Right atrium auricular region (tissue), 2 donors: ENCODE results near the gene PAGR1. TPM values are rescaled to one million over a fixed set of nuclear protein-coding genes. Genes with fewer than 3 reads are reported as not detected.

Source experiments
- DNase-seq: peaks from one replicate; pipeline ENCODE4 v3.0.0-alpha.2; 2019; ENCODE audit warnings: low spot score
- H3K27ac ChIP-seq, 2 donors: fragments of 200-600 bp; sonication (generic); 1 replicate in 1 of 2; 2 replicates in 1 of 2; pipeline ENCODE4 v1.5.1; 2016 to 2019
- H3K27me3 ChIP-seq, 2 donors: fragments of 200-600 bp; sonication (generic); one replicate each; pipeline versions ENCODE4 v1.5.1 to v1.6.0; 2017 to 2019
- H3K36me3 ChIP-seq: fragments of 200-600 bp; sonication (generic); one replicate; pipeline ENCODE4 v1.5.1; 2016
- H3K4me1 ChIP-seq, 2 donors: fragments of 200-600 bp; sonication (generic); one replicate each; pipeline versions ENCODE4 v1.5.1 to v1.6.0; 2017 to 2019
- H3K4me3 ChIP-seq, 2 donors: fragments of 200-600 bp; sonication (generic); 1 replicate in 1 of 2; 2 replicates in 1 of 2; pipeline ENCODE4 v1.5.1; 2017 to 2019; ENCODE audit warnings: mild to moderate bottlenecking in 1 of 2, moderate library complexity in 1 of 2
- H3K9me3 ChIP-seq, 2 donors: fragments of 200-600 bp; sonication (generic); one replicate each; pipeline ENCODE4 v1.5.1; 2019
- CTCF ChIP-seq, 2 donors: fragments of 200-600 bp; sonication (generic); IDR thresholded peaks; one replicate each; pipeline ENCODE4 v1.5.1; 2019; ENCODE audit warnings: antibody characterized with exemption in 2 of 2
- total RNA-seq, 2 donors: library from RNA; depleted of rRNA; stranded (reverse); fragments of >200 nt; gene quantifications; one replicate each; pipeline ENCODE4 v1.1.0, GENCODE V29; 2016

The PAGR1 gene
- total RNA-seq, 2 donors from 2014 or later = 23.5 to 27.3 TPM

- Histone ChIP-seq H3K27me3 (no peaks in the 10 kb centered on the region), H3K27ac (no peak overlapping the region), H3K9me3 (no peaks in the 10 kb centered on the region), H3K4me1 (peaks cover 0 to 27% of the 10 kb centered on the region in 2 donors), H3K36me3 (peaks cover 30% of the 10 kb centered on the region), H3K4me3 (no peak overlapping the region)
- no peak for TF ChIP-seq CTCF (IDR thresholded peaks at IDR 0.05)
- no peak for DNase-seq
Measured at GRCh38 chr16:29858974-29859373, 43.0 kb downstream of the PAGR1 start.

- no peak for DNase-seq
- Histone ChIP-seq H3K27ac (no peak overlapping the region), H3K9me3 (no peaks in the 10 kb centered on the region), H3K27me3 (no peaks in the 10 kb centered on the region), H3K4me1 (peaks cover 0 to 27% of the 10 kb centered on the region in 2 donors), H3K4me3 (no peak overlapping the region), H3K36me3 (peaks cover 30% of the 10 kb centered on the region)
- TF ChIP-seq CTCF (IDR thresholded peaks at IDR 0.05) = no peak
Measured at GRCh38 chr16:29860218-29860617, 44.3 kb downstream of the PAGR1 start.

GRCh38 chr16:29862383-29862883, 46.5 kb downstream of the PAGR1 start:
- peaks cover 30% of the 10 kb centered on the region for H3K36me3 ChIP-seq
- peaks cover 0 to 27% of the 10 kb centered on the region in 2 donors for H3K4me1 ChIP-seq
- no peak for TF ChIP-seq CTCF (IDR thresholded peaks at IDR 0.05)
- H3K27ac ChIP-seq = peak overlapping the region; percentile 92 to 93
- no peak for DNase-seq
- H3K27me3 ChIP-seq = no peaks in the 10 kb centered on the region
- no peaks in the 10 kb centered on the region for H3K9me3 ChIP-seq
- H3K4me3 ChIP-seq = peak overlapping the region; percentile 99 to 100

GRCh38 chr16:29862884-29863668, 47.1 kb downstream of the PAGR1 start, which contains the start of gene CDIPT:
Gene CDIPT, minus strand, starts transcription at chr16:29863226. Its CDS starts 369 bp downstream, at chr16:29862857.
- peak; percentile 31 to 71 for TF ChIP-seq CTCF (IDR thresholded peaks at IDR 0.05)
- peaks cover 0 to 27% of the 10 kb centered on the region in 2 donors for H3K4me1 ChIP-seq
- H3K27me3 ChIP-seq = no peaks in the 10 kb centered on the region
- H3K4me3 ChIP-seq = peak within 1 kb of the TSS; percentile 99 to 100
- H3K27ac ChIP-seq = peak within 1 kb of the TSS; percentile 92 to 93
- DNase-seq = peak; percentile 93
- H3K36me3 ChIP-seq = peaks cover 30% of the 10 kb centered on the region
- no peaks in the 10 kb centered on the region for H3K9me3 ChIP-seq

GRCh38 chr16:29863669-29863984, 47.7 kb downstream of the PAGR1 start:
- DNase-seq = no peak
- H3K27me3 ChIP-seq = no peaks in the 10 kb centered on the region
- H3K4me1 ChIP-seq = peaks cover 0 to 27% of the 10 kb centered on the region in 2 donors
- TF ChIP-seq CTCF (IDR thresholded peaks at IDR 0.05) = peak in 1 of 2 donors; percentile 4
- H3K9me3 ChIP-seq = no peaks in the 10 kb centered on the region
- peak overlapping the region in 1 of 2 donors; percentile 100 for H3K4me3 ChIP-seq
- H3K36me3 ChIP-seq = peaks cover 25% of the 10 kb centered on the region
- peak overlapping the region; percentile 92 to 93 for H3K27ac ChIP-seq
